Raji (cell line): ENCODE measurements around the gene NXPH2.

Experiments used
- POLR2A ChIP-seq: IDR thresholded peaks from 2 replicates; pipeline ENCODE4 v1.6.1; 2011; ENCODE audit warnings: low read depth, low read length, control low read depth; ENCODE audit not compliant: insufficient read depth

Gene NXPH2

DNA sequence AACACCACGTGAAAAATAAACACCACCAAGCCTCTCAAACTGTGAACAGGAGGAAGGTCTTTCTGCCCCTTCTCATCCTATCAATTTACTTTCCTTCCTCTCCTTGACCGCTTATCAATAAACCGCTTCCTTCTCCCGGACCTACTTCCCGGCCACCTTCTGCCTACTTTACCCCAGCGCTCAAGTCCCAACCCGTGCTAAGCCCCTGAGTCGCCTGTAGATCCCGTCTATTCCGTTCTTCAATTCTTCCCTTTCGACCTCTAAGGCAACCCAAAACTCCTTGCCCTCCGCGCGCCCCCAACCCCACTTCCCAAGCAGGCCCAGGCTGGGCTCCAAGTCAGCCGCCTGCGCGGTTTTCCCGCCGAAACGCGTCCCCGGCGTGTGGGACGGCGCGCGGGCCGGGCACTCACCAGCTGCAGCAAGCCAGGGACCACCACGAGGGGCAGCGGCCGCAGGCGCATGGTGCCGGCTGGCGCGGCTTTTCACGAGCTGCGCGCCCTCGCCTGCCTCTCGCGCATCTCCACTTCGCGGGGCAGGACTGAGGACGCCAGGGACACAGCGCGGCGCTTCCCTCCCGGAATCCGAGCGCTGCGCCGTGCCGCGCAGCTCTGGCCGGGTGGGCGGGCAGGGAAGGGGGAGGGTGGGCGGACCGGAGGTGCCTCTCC is at the start of gene NXPH2:
TSS of gene NXPH2 (minus strand) at position 610 of the 665 bp plus-strand sequence. CDS start at position 461, 149 bp downstream.
- TF ChIP-seq POLR2A = no peak

DNA sequence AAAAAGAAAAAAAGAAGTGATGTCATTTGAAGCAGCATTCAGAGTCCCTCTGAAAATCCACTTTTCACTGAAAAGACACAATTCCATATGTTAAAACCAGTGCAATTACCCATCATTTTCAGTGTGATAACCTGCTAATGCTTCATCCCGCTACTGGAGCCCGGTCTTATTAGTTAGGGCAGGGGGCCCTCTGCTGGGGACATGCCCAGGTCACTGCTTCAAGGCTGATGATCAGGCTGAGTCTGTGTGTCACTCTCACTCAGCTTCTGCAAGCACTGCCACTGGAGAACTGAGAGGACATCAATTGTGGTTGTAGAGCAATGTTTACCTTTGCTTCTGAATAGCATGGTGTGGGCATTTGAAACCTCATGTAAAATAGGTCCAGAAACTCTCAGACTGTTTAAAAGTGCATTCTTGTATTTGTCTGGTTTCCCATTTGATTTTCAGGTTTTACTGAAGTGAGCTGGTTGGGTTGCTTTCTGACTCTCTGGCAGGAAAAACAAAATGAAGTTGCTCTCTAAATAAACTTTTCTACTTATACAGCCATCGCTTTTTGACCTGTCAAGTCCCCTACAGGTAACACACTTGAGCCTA is 49.2 kb upstream of the NXPH2 start:
- TF ChIP-seq POLR2A = no peak

DNA sequence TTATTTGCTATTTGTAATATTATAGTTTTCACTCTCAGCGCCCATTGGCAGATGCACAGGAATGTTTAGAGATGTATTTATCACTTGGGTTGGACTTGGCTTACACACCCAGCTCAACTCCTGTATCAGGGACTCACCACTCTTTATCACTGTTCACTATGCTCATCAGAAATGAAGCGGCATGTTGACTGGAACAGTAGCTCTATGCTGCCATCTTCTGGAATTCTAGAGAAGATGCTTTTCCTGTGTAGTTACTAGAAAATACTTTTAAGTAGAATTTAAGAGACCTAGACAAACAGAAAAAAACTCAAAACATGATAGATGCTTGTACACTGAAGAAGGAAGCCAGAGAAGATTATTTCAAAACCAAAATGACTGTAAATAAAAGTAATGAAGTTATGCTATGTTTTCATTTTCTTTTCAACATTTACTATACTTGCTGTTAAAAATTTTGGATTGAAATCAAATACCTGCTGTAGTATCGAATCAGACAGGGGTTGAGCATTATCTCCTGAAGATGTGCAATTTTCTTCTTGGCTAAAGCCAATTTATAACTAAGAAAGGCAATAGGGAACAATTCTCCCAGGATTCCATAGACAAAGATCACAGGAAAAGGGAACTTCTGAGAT is 47.4 kb upstream of the NXPH2 start:
- no peak for TF ChIP-seq POLR2A

DNA sequence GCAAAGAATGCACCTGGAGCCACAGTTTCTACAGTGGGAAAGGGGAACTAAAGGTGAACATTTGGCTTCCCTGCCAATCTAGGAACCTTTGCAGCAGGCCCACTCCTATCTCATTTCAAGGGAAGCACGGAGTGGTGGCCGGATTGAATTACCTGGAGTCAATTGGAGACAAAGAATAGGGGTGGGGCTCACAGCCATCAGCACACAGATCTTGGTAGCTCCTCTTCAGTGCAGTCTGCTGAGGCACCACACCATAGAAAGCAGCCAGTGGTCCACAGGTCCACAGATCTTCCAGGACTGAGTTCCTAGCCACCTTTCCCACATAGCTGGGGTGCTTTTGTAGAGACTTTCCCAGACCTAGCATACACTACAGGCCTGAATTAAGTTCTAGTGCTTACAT is 43.5 kb upstream of the NXPH2 start:
- no peak for TF ChIP-seq POLR2A

DNA sequence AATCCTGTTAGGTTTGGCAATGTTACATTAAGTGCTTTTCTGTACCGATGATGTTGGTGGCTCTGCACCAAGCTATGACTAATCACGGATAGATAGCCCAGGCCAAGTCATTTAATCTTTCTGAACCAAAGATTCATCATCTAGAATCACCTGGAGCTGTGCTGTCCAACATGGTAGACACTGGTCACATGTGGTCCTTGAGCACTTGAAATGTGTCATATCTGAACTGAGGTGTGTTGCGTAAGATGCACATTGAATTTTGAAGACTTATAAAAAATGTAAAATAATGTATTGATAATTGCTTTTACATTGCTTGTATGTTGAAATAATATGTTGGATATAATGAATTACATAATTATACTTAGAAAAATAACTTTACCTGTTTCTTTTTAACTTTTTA is 39.8 kb upstream of the NXPH2 start:
- no peak for TF ChIP-seq POLR2A

DNA sequence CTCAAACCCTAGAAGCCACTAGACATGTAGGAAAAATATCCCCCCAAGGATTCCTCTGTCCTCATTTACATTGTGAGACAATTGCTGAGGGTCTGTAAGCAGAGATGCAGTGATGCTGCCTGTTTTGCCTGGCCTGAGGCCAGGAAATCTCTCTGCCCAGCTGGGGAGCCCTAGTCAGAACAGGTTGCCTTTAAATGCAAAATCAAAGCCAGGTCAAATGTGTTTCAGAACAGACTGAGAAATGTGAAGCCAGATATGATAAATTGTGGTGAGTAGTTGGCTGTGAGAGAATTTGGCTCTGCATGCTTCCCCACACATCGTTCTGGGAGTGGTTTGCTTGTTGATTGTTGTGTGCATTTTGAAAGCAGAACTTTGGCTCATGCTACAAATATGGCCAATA is 38.4 kb upstream of the NXPH2 start:
- TF ChIP-seq POLR2A = no peak

DNA sequence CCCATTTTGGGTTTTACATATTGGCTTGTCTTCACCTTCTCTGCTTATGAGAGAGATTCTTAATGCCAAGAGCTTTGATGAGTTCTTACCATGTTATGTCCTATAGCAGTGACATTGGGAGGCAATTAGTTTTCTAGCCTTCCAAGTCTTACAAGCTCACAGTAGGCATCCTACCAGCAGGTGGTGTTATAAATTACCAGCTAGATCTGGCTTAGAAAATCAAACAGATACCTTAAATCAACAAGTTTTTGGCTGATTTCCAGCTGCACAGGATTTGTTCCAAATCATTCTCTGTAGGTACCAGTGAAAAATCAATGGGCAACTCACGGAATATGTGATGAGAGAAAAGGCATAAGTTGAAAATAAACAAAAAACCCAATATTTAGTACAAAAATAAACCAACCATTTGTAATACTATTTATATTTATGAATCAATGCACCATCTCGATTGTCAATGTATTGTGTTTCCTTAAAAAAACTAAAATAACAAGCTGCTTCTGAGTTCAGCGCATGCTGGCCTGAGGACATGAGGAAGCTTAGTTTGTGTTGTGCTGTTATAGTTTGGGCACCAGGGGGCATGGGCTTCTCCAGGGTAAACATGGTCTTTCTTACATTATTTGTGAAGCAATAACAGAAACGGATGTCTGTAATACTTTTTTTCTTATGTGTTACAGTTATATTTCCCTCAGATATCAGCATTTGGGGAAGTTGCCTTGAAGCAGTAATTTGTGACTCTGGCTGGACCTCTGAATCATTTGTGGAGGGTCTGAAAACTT is 34.1 kb upstream of the NXPH2 start:
- TF ChIP-seq POLR2A = no peak

DNA sequence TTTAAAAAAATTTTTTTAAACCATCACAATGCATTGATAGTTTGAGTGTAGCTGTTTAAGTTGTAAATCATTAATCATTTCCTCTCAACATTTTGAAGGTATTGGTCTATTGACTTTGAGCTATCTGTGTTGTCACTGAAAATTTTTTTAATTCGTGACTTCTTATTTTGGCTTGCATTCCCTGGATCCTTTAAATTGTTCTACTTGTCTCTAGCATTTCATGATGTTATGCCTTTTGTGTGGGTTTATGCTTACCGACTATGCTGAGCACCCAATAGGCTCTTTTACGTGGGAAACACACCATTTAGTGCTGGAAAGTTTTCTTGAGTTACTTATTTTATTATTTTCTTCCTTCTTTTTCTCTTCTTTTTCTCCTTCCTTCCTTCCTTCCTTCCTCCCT is 31.2 kb upstream of the NXPH2 start:
- no peak for TF ChIP-seq POLR2A

DNA sequence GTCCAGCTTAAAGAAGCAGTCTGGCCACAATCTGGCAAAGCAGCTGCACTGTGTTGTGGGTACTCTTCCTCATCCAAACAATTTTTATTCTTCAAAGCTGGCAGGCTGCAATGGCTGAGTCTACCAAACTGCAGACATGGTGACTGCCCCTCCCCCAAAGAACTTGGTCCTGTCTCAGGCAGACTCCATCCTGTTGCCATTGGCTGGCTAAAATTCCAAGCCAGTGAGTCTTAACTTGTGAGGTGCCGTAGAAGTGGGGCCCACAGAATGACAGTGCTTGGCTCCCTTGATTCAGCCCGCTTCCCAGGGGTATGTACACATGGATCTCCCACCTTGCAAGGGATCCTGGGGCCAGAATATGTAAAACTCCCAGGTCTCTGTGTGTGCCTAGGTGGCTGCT is 14.5 kb upstream of the NXPH2 start:
- no peak for TF ChIP-seq POLR2A

DNA sequence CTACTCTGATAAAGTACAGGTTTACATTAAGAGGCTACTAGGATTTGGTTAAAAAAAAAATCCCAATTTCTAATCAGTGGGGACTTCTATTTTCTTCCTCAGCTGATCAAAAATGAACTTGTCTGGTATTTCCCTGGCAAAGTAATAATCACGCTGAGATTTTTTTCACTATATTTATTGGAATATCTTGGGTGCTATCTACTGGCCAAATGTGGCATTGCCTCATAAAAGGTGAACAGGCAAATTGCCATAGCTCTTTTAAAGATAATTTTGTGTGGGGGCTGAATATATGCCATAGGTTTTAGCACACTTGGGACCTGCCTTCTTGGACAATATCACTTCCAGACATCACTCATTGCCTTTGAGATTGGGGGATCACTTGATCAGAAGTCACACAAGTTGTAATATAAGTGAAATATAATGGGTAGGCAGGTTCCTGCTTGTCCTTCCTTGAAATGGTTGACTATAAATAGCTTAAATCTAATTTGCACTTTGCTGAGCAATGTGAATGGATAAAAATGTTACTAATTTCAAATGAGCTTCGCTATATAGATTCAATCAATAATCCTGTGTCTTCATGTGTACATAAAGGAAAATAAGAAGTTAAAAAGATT is 7.0 kb upstream of the NXPH2 start:
- TF ChIP-seq POLR2A = no peak

DNA sequence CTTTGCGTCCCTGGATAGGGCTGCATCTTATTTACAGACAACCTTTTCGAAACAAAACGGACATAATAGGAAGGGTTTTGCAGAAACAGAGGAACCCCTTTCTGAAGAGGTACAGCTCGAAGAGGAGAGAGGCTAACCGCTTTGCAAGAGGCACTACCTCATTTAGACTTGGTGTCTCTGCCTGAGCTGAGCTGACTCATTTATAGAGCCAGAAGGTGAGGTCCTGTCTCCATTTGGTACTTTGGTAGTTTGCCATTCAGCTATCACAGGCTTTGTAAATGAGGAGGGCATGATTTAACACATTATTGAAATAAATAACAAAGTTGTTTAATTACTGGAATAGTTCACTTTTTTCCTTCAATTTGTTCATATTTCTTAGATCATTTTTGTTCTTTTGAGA is 2.2 kb upstream of the NXPH2 start:
- no peak for TF ChIP-seq POLR2A

DNA sequence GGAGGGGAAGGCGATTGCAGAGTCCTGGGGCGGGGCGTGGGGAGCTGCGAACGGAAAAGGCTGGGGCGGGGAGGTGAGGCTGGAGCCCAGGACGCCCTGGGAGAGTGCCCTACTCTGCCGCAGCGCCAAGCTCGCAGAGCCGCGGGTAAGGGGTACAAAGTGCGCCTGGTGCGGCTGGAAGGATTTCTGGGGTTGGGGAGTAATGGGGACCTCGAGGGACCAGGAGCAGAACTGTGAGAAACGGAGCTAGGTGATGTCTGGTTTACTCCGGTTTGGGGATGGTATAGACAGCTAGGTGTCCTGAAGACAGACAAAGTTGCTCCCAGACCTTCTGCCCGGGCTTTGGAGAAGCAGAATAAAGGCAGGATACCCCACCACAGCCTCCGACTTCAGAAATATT is 718 bp upstream of the NXPH2 start:
- TF ChIP-seq POLR2A = no peak

DNA sequence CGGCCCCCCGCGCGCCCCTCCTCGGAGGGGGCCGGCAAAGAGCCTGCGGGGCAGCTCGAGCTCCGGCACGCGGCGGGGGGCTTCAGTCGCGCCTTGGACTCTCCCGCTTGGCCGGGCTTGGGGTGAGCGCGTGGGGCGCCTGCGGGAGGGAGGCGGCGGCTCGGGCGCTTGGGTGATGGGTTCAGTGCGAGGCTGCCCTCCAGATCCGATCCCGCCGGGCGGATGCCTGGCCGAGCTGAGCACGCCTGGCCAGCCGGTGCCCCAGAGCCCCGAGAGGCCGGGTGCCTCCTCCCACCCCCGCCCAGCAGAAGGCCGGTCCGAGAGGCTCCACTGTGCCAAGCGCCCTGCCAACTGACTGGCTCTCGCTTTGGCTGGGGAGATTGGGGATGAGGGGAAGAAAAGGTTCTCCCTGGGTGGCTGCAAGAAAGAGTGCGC is 273 bp upstream of the NXPH2 start:
- TF ChIP-seq POLR2A = no peak

DNA sequence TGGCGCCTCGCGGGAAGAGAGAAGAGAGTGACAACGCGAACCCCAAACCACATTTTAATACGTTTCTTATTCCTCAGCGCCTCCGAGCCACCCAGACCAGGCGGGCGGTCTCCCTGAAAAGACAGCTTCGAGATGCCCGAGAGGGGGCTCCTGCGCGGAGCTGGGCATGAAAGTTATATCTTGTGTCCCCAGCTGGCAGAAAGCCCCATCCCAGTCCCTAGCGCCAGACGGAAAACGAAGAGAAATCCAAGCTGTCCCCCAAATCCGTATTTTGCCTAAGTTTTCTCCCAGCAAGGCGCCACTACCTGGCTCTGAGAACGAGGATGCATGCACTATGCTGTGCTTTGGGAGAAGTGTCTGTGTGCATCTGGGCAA is 797 bp downstream of the NXPH2 start:
- TF ChIP-seq POLR2A = no peak

DNA sequence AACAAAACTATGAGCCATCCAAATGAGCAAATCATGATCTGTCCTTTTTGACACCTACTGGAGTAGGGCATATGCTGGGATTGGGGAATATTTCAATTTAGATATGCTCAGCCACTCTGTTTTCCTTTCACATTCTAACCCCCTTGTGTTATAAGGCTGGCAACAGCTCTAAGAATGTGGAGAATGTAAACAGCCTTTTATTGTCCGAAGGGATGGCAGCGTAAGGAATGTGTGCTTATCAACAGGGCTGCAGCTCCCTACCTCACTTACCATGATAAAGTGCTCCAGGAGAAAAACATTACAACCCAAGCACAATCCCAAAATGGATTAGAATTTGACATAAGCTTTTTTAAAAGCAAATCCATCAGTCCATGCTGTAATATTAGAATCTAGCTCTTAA is 2.2 kb downstream of the NXPH2 start:
- no peak for TF ChIP-seq POLR2A
